GM12878 (cell line): ENCODE data around the gene TFF1.

Source experiments
- CHD1 ChIP-seq: IDR thresholded peaks from 2 replicates; pipeline ENCODE4 v1.6.1; 2012; ENCODE audit warnings: low read depth, low read length, improper control_type of control experiment
- MTA3 ChIP-seq: IDR thresholded peaks from 2 replicates; pipeline ENCODE4 v1.6.1; 2012; ENCODE audit warnings: low read length, inconsistent platforms, borderline replicate concordance

DNA sequence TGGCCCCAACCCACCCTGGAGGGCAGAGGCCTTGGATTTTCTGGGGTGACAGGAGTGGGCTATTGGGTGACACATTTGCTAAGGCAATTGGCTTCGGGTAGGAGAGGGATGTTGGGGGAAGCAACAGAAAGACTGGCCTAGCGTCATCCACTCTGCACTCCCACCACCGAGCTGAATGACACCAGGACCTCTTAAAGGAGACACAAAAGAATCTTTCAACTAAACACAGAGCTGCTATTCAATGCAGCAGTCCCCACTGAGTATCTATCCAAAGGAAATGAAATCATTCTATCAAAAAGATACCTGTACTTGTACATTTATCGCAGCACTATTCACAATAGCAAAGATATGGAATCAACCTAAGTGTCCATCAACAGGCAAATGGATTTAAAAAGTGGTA is 21.7 kb downstream of the TFF1 start:
- no peak for TF ChIP-seq MTA3
- no peak for TF ChIP-seq CHD1
